ENCODE measurements around the gene RNF212. TPM values are rescaled to one million over a fixed set of nuclear protein-coding genes. Genes with fewer than 3 reads are reported as not detected.

RNF212 gene
- total and polyA plus RNA-seq, 2 of the 13 experiments (the other 11 are each of a cell fraction or from before 2014, with no cell fraction given), result not detected

GRCh38 chr4:1122505-1122904 lies 9.1 kb upstream of the RNF212 start (continued):
- no peak for TF ChIP-seq GRHL1 (CRISPR knock-in tag; conservative IDR thresholded peaks at IDR 0.05)
- TF ChIP-seq ZNF556 (CRISPR knock-in tag; IDR thresholded peaks at IDR 0.05; ENCODE audit: borderline replicate concordance), result no peak
- no peak for TF ChIP-seq GLMP (CRISPR knock-in tag; IDR thresholded peaks at IDR 0.05; ENCODE audit: borderline replicate concordance)
- no peak for TF ChIP-seq ZNF44 (CRISPR knock-in tag; IDR thresholded peaks at IDR 0.05)
- TF ChIP-seq HINFP (CRISPR knock-in tag; IDR thresholded peaks at IDR 0.05; ENCODE audit: low read depth), result no peak
- no peak for TF ChIP-seq STAT5B (CRISPR knock-in tag; IDR thresholded peaks at IDR 0.05)
- TF ChIP-seq ZNF839 (CRISPR knock-in tag; IDR thresholded peaks at IDR 0.05; ENCODE audit: borderline replicate concordance), result no peak

GRCh38 chr4:1116838-1117237 lies 3.5 kb upstream of the RNF212 start:
- ATAC-seq, result no peak
- 60% methylated on average over 1 of the region's 1 CpG for WGBS (ENCODE audit: low lambda C conversion rate)
- H3K27ac ChIP-seq (ENCODE audit: extremely low read length, insufficient read depth, low read length), result no peak overlapping the region
- peaks cover 16% of the 10 kb centered on the region for H3K4me1 ChIP-seq (ENCODE audit: insufficient read depth, low read length)
- no peak overlapping the region for H3K4me3 ChIP-seq (replicated peaks in 1 of 3; ENCODE audit: insufficient read depth in 1 of 3, low read depth in 2 of 3, low read length in 3 of 3)
- H3K27me3 ChIP-seq (ENCODE audit: control insufficient read depth in 1 of 2, insufficient read depth in 2 of 2, low read length in 2 of 2), result peaks cover 0 to 7% of the 10 kb centered on the region in 2 experiments; a peak in 2 of 5 replicates
- POLR2A ChIA-PET, result interaction anchor here (1.0 kb wide), 1 partner anchor 88 kb away, joined by 3 read pairs; no protein-coding TSS in a partner anchor
- CTCF ChIA-PET (ENCODE audit: low intra/inter-chr PET ratio, low total read pairs), result no interaction called here
- no peak for TF ChIP-seq MTF2 (CRISPR knock-in tag; IDR thresholded peaks at IDR 0.05; ENCODE audit: borderline replicate concordance)
- no peak for TF ChIP-seq ASH2L (IDR thresholded peaks at IDR 0.05; ENCODE audit: insufficient read length, low read depth, low read length)
- TF ChIP-seq UBTF (CRISPR knock-in tag; IDR thresholded peaks at IDR 0.05), result no peak
- TF ChIP-seq SAFB2 (CRISPR knock-in tag; IDR thresholded peaks at IDR 0.05; ENCODE audit: borderline replicate concordance, low read depth), result no peak
- TF ChIP-seq ZNF574 (CRISPR knock-in tag; IDR thresholded peaks at IDR 0.05), result no peak
- H3K9ac ChIP-seq (ENCODE audit: insufficient read depth, low read depth, low read length), result no peak overlapping the region
- no peaks in the 10 kb centered on the region for H3K9me3 ChIP-seq (ENCODE audit: low read length)
- no peak overlapping the region for H3K4me2 ChIP-seq (ENCODE audit: low read depth, low read length)
- no TSS peak for BruUV-seq (replicated peaks)
- H2AFZ ChIP-seq (ENCODE audit: low read length), result no peak overlapping the region
- no peaks in the 10 kb centered on the region for H3K79me2 ChIP-seq (ENCODE audit: insufficient read depth, low read length)
- intact Hi-C loops (cut with micrococcal nuclease; ENCODE audit: unreplicated experiment), result no loop called here
- H4K20me1 ChIP-seq (ENCODE audit: insufficient read depth, low read length), result no peaks in the 10 kb centered on the region
- DNase-seq (ENCODE audit: low spot score), result no peak
- FAIRE-seq, result no peak
- H3K36me3 ChIP-seq (replicated peaks in 1 of 2; ENCODE audit: control insufficient read depth in 1 of 2, insufficient read depth in 2 of 2, low read length in 2 of 2), result no peaks in the 10 kb centered on the region; a peak in 1 of 5 replicates
- in situ Hi-C loops (cut with HindIII; ENCODE audit: extremely low pct_ligation_motif_present, low pct_unique_long_range_greater_than_20kb), result no loop called here

All from HepG2 (cell line).